Measurements from ENCODE around the gene IZUMO1. TPM values are rescaled to one million over a fixed set of nuclear protein-coding genes. Genes with fewer than 3 reads are reported as not detected.

Gene IZUMO1
- total and polyA plus RNA-seq, 2 of the 13 experiments (the other 11 are each of a cell fraction or from before 2014, with no cell fraction given): 0.07 to 0.22 TPM

DNA sequence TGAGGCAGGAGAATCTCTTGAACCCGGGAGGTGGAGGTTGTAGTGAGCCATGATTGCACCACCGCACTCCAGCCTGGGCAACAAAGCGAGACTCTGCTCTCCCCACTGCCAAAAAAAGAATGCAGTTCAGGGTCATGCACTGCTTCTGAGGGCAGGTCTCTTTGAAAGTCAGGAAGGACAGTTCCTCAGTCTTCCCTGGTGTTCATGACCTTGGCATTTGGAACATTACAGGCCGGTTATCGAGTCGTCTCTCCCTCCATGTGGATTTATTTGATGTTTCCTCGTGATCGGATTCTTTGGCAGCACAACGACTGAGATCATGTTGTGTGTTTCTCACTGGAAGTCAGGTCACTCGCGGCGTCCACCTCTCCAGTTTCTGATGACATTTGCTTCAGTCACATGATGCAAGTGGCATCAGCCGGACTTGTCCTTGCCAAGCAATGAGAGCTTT, 25.8 kb upstream of the IZUMO1 start (continued):
- TF ChIP-seq ZNF891 (CRISPR knock-in tag; IDR thresholded peaks at IDR 0.05) (no peak), ZBTB43 (CRISPR knock-in tag; conservative IDR thresholded peaks at IDR 0.05) (peak; percentile 50; the same call in 1 of the 2 replicates), TEAD2 (CRISPR knock-in tag; IDR thresholded peaks at IDR 0.05) (no peak), KAT7 (CRISPR knock-in tag; IDR thresholded peaks at IDR 0.05; ENCODE audit: borderline replicate concordance) (no peak), ZNF383 (CRISPR knock-in tag; IDR thresholded peaks at IDR 0.05; ENCODE audit: borderline replicate concordance) (no peak), ZNF713 (CRISPR knock-in tag; IDR thresholded peaks at IDR 0.05) (no peak), ZNF441 (CRISPR knock-in tag; IDR thresholded peaks at IDR 0.05; ENCODE audit: borderline replicate concordance) (no peak), SP1 (IDR thresholded peaks at IDR 0.05) (no peak), SP1 (CRISPR knock-in tag; IDR thresholded peaks at IDR 0.05) (no peak), ZNF577 (CRISPR knock-in tag; IDR thresholded peaks at IDR 0.05; ENCODE audit: borderline replicate concordance, low read depth) (no peak), KLF6 (CRISPR knock-in tag; IDR thresholded peaks at IDR 0.05) (no peak), ZNF800 (CRISPR knock-in tag; IDR thresholded peaks at IDR 0.05) (no peak), ZNF749 (CRISPR knock-in tag; IDR thresholded peaks at IDR 0.05; ENCODE audit: borderline replicate concordance) (no peak), ZNF761 (CRISPR knock-in tag; conservative IDR thresholded peaks at IDR 0.05) (no peak), ZNF367 (CRISPR knock-in tag; IDR thresholded peaks at IDR 0.05; ENCODE audit: borderline replicate concordance) (no peak), FOSL2 (CRISPR knock-in tag; IDR thresholded peaks at IDR 0.05) (peak; percentile 78), ZFY (CRISPR knock-in tag; IDR thresholded peaks at IDR 0.05) (no peak), ERF (CRISPR knock-in tag; IDR thresholded peaks at IDR 0.05) (no peak), MTERF4 (CRISPR knock-in tag; IDR thresholded peaks at IDR 0.05) (no peak), HINFP (CRISPR knock-in tag; IDR thresholded peaks at IDR 0.05; ENCODE audit: low read depth) (no peak)
- TF ChIP-seq, protein P1, sequence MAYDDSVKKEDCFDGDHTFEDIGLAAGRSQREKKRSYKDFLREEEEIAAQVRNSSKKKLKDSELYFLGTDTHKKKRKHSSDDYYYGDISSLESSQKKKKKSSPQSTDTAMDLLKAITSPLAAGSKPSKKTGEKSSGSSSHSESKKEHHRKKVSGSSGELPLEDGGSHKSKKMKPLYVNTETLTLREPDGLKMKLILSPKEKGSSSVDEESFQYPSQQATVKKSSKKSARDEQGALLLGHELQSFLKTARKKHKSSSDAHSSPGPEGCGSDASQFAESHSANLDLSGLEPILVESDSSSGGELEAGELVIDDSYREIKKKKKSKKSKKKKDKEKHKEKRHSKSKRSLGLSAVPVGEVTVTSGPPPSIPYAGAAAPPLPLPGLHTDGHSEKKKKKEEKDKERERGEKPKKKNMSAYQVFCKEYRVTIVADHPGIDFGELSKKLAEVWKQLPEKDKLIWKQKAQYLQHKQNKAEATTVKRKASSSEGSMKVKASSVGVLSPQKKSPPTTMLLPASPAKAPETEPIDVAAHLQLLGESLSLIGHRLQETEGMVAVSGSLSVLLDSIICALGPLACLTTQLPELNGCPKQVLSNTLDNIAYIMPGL (CRISPR knock-in tag; IDR thresholded peaks at IDR 0.05; ENCODE audit: borderline replicate concordance in 1 of 2, low read depth in 1 of 2): no peak
- TF ChIP-seq, protein P2, sequence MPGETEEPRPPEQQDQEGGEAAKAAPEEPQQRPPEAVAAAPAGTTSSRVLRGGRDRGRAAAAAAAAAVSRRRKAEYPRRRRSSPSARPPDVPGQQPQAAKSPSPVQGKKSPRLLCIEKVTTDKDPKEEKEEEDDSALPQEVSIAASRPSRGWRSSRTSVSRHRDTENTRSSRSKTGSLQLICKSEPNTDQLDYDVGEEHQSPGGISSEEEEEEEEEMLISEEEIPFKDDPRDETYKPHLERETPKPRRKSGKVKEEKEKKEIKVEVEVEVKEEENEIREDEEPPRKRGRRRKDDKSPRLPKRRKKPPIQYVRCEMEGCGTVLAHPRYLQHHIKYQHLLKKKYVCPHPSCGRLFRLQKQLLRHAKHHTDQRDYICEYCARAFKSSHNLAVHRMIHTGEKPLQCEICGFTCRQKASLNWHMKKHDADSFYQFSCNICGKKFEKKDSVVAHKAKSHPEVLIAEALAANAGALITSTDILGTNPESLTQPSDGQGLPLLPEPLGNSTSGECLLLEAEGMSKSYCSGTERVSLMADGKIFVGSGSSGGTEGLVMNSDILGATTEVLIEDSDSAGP (CRISPR knock-in tag; IDR thresholded peaks at IDR 0.05; ENCODE audit: borderline replicate concordance): 0 out of 2 replicates have a peak, but pooled peaks have one; percentile 25

Measured in HepG2 (cell line).